HG03097 (cell line): ENCODE data around the gene ARVCF.

ENCODE experiments used
- ATAC-seq: cut with Tn5 transposase; IDR thresholded peaks from one replicate; pipeline ENCODE4 v1.9.1; 2021; ENCODE audit not compliant: unreplicated experiment, low FRiP score

Gene ARVCF

GRCh38 chr22:19988965-19989724 lies 27.5 kb downstream of the ARVCF start:
- ATAC-seq, result no peak

GRCh38 chr22:19988331-19988808 lies 28.3 kb downstream of the ARVCF start:
- ATAC-seq, result no peak

- no peak for ATAC-seq
Observed at GRCh38 chr22:19987394-19988306, 29.0 kb downstream of the ARVCF start.

- no peak for ATAC-seq
Observed at GRCh38 chr22:19986410-19987341, 29.9 kb downstream of the ARVCF start.

- ATAC-seq, result no peak
Observed at GRCh38 chr22:19986011-19986409, 30.6 kb downstream of the ARVCF start.

- ATAC-seq, result no peak
Observed at GRCh38 chr22:19984851-19985811, 31.5 kb downstream of the ARVCF start.

GRCh38 chr22:19984201-19984753 lies 32.3 kb downstream of the ARVCF start:
- no peak for ATAC-seq

- no peak for ATAC-seq
Observed at GRCh38 chr22:19983741-19984140, 32.9 kb downstream of the ARVCF start.

- no peak for ATAC-seq
Observed at GRCh38 chr22:19982991-19983578, 33.5 kb downstream of the ARVCF start.

GRCh38 chr22:19981961-19982920 lies 34.4 kb downstream of the ARVCF start:
- no peak for ATAC-seq

- ATAC-seq, result no peak
Observed at GRCh38 chr22:19981171-19981960, 35.3 kb downstream of the ARVCF start.

GRCh38 chr22:19980766-19981165 lies 35.9 kb downstream of the ARVCF start:
- ATAC-seq, result no peak

- ATAC-seq, result no peak
Observed at GRCh38 chr22:19979712-19980493, 36.7 kb downstream of the ARVCF start.

GRCh38 chr22:19978748-19979147 lies 37.9 kb downstream of the ARVCF start:
- ATAC-seq, result no peak

GRCh38 chr22:19977296-19978243 lies 39.1 kb downstream of the ARVCF start:
- ATAC-seq, result no peak
